RWPE2 (cell line): ENCODE results near the gene SLC7A9.

Experiments used
- ATAC-seq: fragments of 200-7000 bp; cut with Tn5 transposase; 3 replicates; pipeline ENCODE4 v1.9.1; 2021; ENCODE audit warnings: low read depth
- DNase-seq: peaks from one replicate; pipeline ENCODE4 v3.0.0-alpha.2; 2020; ENCODE audit warnings: low spot score
- H3K27ac ChIP-seq: fragments of 450-650 bp; 2 replicates; pipeline ENCODE4 v1.5.1; 2017; ENCODE audit warnings: mild to moderate bottlenecking; ENCODE audit not compliant: poor library complexity, severe bottlenecking
- H3K27me3 ChIP-seq: fragments of 250-450 bp; sonication (Bioruptor Pico); 2 replicates; pipeline ENCODE4 v1.5.1; 2021; ENCODE audit warnings: mild to moderate bottlenecking, moderate library complexity; ENCODE audit not compliant: insufficient read depth, poor library complexity, severe bottlenecking
- H3K36me3 ChIP-seq: fragments of 250-450 bp; sonication (Bioruptor Pico); 2 replicates; pipeline ENCODE4 v1.5.1; 2020; ENCODE audit warnings: low read depth, mild to moderate bottlenecking, moderate library complexity
- H3K4me1 ChIP-seq: fragments of 250-450 bp; sonication (Bioruptor Pico); 2 replicates; pipeline ENCODE4 v1.5.1; 2021; ENCODE audit warnings: mild to moderate bottlenecking, moderate library complexity; ENCODE audit not compliant: insufficient read depth, poor library complexity, severe bottlenecking
- H3K4me3 ChIP-seq: fragments of 250-450 bp; sonication (Bioruptor Pico); 2 replicates; pipeline ENCODE4 v1.5.1; 2021; ENCODE audit warnings: mild to moderate bottlenecking, moderate library complexity; ENCODE audit not compliant: severe bottlenecking
- H3K9me3 ChIP-seq: fragments of 250-450 bp; sonication (Bioruptor Pico); 2 replicates; pipeline ENCODE4 v1.5.1; 2021; ENCODE audit warnings: mild to moderate bottlenecking, moderate library complexity; ENCODE audit not compliant: severe bottlenecking
- TF ChIP-seq, protein P1 (sequence below): fragments of 450-650 bp; IDR thresholded peaks from one replicate; pipeline ENCODE4 v1.5.1; 2017; ENCODE audit warnings: mild to moderate bottlenecking, moderate library complexity; ENCODE audit not compliant: poor library complexity, severe bottlenecking

The SLC7A9 gene

DNA sequence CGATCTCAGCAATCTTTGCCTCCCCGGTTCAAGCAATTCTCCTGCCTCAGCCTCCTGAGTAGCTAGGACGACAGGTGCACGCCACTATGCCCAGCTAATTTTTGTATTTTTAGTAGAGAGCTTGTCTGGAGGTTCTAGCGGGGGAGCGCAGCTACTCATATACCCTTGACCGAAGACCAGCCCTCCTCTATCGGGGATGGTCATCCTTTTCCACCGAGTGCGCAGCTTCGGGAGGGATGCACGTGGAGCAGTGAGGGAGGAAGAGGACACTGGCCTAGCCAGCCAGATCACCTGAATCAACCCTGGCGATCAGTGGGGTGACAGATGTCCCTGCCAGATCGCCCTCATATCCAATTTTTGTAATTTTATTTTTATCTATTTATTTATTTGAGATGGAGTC, 6.8 kb downstream of the SLC7A9 start:
- Histone ChIP-seq H3K9me3 (no peaks in the 10 kb centered on the region), H3K36me3 (no peaks in the 10 kb centered on the region), H3K4me3 (no peak overlapping the region), H3K27me3 (no peaks in the 10 kb centered on the region), H3K4me1 (no peaks in the 10 kb centered on the region), H3K27ac (no peak overlapping the region)
- DNase-seq (no peak), ATAC-seq (no peak)
- TF ChIP-seq, protein P1, sequence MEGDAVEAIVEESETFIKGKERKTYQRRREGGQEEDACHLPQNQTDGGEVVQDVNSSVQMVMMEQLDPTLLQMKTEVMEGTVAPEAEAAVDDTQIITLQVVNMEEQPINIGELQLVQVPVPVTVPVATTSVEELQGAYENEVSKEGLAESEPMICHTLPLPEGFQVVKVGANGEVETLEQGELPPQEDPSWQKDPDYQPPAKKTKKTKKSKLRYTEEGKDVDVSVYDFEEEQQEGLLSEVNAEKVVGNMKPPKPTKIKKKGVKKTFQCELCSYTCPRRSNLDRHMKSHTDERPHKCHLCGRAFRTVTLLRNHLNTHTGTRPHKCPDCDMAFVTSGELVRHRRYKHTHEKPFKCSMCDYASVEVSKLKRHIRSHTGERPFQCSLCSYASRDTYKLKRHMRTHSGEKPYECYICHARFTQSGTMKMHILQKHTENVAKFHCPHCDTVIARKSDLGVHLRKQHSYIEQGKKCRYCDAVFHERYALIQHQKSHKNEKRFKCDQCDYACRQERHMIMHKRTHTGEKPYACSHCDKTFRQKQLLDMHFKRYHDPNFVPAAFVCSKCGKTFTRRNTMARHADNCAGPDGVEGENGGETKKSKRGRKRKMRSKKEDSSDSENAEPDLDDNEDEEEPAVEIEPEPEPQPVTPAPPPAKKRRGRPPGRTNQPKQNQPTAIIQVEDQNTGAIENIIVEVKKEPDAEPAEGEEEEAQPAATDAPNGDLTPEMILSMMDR, result no peak

DNA sequence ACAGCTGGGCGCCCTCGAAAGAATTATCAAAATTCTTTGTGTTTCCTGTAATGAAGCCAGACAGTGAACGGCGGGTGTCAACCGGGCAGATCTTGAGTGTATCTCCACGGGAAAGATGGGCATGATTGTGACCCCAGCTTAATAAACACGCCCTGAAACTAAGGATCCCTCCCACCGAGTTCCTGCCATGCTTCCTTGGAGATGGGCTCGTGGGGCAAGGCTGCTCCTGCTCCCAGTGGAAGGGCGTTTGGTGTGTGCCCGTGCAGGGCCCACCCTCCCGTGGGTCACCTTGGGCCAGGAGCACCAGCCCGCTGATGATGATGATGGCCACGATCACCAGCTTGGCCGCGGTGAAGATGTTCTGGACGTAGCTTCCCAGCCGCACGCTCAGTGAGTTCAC, 7.4 kb downstream of the SLC7A9 start:
- H3K4me1 ChIP-seq, result no peaks in the 10 kb centered on the region
- no peaks in the 10 kb centered on the region for H3K27me3 ChIP-seq
- no peak for DNase-seq
- H3K9me3 ChIP-seq, result no peaks in the 10 kb centered on the region
- no peak overlapping the region for H3K27ac ChIP-seq
- no peak for ATAC-seq
- no peaks in the 10 kb centered on the region for H3K36me3 ChIP-seq
- TF ChIP-seq, protein P1, result no peak
- H3K4me3 ChIP-seq, result no peak overlapping the region

DNA sequence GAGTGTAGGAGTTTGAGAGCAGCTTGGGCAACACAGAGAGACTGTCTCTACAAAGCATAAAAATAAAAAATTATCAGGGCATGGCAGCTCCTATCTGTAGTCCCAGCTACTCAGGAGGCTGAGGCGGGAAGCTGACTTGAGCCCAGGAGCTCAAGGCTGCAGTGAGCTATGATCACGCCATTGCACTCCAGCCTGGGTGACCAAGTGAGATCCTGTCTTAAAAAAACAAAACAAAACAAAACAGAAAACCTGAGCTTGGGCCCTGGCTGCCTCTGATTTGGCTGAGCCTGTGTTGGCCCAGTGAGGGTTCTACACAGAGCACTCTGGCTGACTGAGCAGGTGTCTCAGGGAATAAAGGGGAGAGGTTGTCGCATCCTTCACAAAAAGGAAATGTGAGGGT, 8.0 kb downstream of the SLC7A9 start:
- Histone ChIP-seq H3K36me3 (no peaks in the 10 kb centered on the region), H3K4me1 (no peaks in the 10 kb centered on the region), H3K27me3 (no peaks in the 10 kb centered on the region), H3K9me3 (no peaks in the 10 kb centered on the region), H3K4me3 (no peak overlapping the region), H3K27ac (no peak overlapping the region)
- ATAC-seq, result no peak
- no peak for DNase-seq
- TF ChIP-seq, protein P1, result no peak

DNA sequence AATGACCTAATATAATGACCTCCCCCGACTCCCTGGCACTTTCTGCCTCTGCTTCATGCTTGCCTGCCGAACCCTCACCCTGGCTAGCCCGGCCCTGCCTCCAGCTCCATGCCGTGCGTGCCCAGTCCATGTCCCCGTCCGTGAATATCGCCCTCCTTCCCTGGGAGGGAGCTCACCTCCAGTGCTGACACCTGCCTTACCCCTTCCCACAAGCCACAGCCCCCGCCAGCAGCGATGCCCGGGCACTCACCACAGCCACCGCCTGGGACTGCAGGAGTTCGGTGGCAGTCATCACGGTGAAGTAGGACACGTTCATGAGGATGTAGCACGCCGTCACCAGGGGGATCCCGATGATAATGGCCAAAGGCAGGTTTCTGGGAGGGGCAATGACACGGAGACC, 10.0 kb downstream of the SLC7A9 start:
- no peaks in the 10 kb centered on the region for H3K36me3 ChIP-seq
- TF ChIP-seq, protein P1, result no peak
- no peaks in the 10 kb centered on the region for H3K4me1 ChIP-seq
- H3K27me3 ChIP-seq, result no peaks in the 10 kb centered on the region
- H3K27ac ChIP-seq, result no peak overlapping the region
- H3K9me3 ChIP-seq, result no peaks in the 10 kb centered on the region
- ATAC-seq (no peak), DNase-seq (no peak)
- no peak overlapping the region for H3K4me3 ChIP-seq

DNA sequence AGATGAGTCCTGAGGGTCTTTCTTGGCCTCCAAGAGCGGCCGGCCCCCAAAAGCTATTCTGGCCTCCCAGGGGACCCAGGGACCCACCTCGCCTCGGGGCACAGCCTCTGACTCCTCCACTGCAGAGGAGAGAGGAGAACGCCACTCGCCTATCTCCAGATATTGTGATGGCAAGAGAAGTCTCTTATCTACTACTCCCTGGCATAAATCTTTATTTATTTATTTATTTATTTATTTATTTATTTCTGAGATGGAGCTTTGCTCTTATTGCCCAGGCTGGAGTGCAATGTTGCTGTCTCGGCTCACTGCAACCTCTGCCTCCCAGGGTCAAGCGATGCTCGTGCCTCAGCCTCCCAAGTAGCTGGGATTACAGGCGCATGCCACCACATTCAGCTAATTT, 11.0 kb downstream of the SLC7A9 start:
- Histone ChIP-seq H3K36me3 (no peaks in the 10 kb centered on the region), H3K9me3 (no peaks in the 10 kb centered on the region), H3K4me1 (no peaks in the 10 kb centered on the region), H3K27me3 (no peaks in the 10 kb centered on the region), H3K27ac (no peak overlapping the region), H3K4me3 (no peak overlapping the region)
- DNase-seq, result no peak
- TF ChIP-seq, protein P1, result no peak
- no peak for ATAC-seq
